Astrocyte (in vitro differentiated cells and primary cell): ENCODE measurements around the gene TBATA. TPM values are rescaled to one million over a fixed set of nuclear protein-coding genes. Genes with fewer than 3 reads are reported as not detected.
A peak's percentile ranks its signal among the peaks of the same experiment; 100 is the strongest.

Source experiments
- DNase-seq: peaks from one replicate; pipeline ENCODE4 v3.0.0-alpha.2; 2010; ENCODE audit warnings: low read depth
- FAIRE-seq: peaks from 2 replicates; lab custom pipeline; 2011; peaks lifted over from hg19 to GRCh38; lab: Jason Lieb, UNC
- H2AFZ ChIP-seq: 2 replicates; pipeline ENCODE4 v1.6.0; 2012; ENCODE audit warnings: low read depth, low read length, inconsistent platforms
- H3K27ac ChIP-seq: 2 replicates; pipeline ENCODE4 v1.5.1; 2011; ENCODE audit warnings: low read depth, low read length, inconsistent platforms
- H3K27me3 ChIP-seq: 2 replicates; pipeline ENCODE4 v1.6.0; 2011; ENCODE audit warnings: low read length, inconsistent platforms; ENCODE audit not compliant: insufficient read depth
- H3K36me3 ChIP-seq: 2 replicates; pipeline ENCODE4 v1.5.1; 2011; ENCODE audit warnings: low read length, inconsistent platforms; ENCODE audit not compliant: insufficient read depth
- H3K4me1 ChIP-seq: 2 replicates; pipeline ENCODE4 v1.5.1; 2011; ENCODE audit warnings: low read length, inconsistent platforms; ENCODE audit not compliant: insufficient read depth
- H3K4me2 ChIP-seq: 2 replicates; pipeline ENCODE4 v1.6.0; 2012; ENCODE audit warnings: low read length, inconsistent platforms
- H3K4me3 ChIP-seq: 2 replicates; pipeline ENCODE4 v1.5.1; 2011; ENCODE audit warnings: low read depth, mild to moderate bottlenecking, low read length, inconsistent platforms; ENCODE audit not compliant: insufficient read depth
- H3K79me2 ChIP-seq: 2 replicates; pipeline ENCODE4 v1.6.0; 2012; ENCODE audit warnings: mild to moderate bottlenecking, low read length, inconsistent platforms; ENCODE audit not compliant: insufficient read depth
- H3K9ac ChIP-seq: 2 replicates; pipeline ENCODE4 v1.6.0; 2012; ENCODE audit warnings: mild to moderate bottlenecking, low read length, inconsistent platforms
- H3K9me3 ChIP-seq: 2 replicates; pipeline ENCODE4 v1.5.1; 2012; ENCODE audit warnings: low read depth, mild to moderate bottlenecking, low read length, inconsistent platforms; ENCODE audit not compliant: insufficient read depth
- H4K20me1 ChIP-seq: 2 replicates; pipeline ENCODE4 v1.6.0; 2012; ENCODE audit warnings: low read length, inconsistent platforms; ENCODE audit not compliant: insufficient read depth
- H3K27ac Mint-ChIP-seq: one replicate; pipeline ENCODE4 v1.8.0; 2021; ENCODE audit warnings: mild to moderate bottlenecking, mixed read lengths; ENCODE audit not compliant: unreplicated experiment
- H3K27me3 Mint-ChIP-seq: one replicate; pipeline ENCODE4 v1.8.0; 2021; ENCODE audit warnings: low read depth, mixed read lengths; ENCODE audit not compliant: unreplicated experiment
- H3K36me3 Mint-ChIP-seq: one replicate; pipeline ENCODE4 v1.8.0; 2021; ENCODE audit warnings: low read depth, mixed read lengths; ENCODE audit not compliant: unreplicated experiment
- H3K4me1 Mint-ChIP-seq: one replicate; pipeline ENCODE4 v1.8.0; 2021; ENCODE audit warnings: low read depth, mixed read lengths; ENCODE audit not compliant: unreplicated experiment
- H3K4me3 Mint-ChIP-seq: one replicate; pipeline ENCODE4 v1.8.0; 2021; ENCODE audit warnings: mild to moderate bottlenecking, moderate library complexity, mixed read lengths; ENCODE audit not compliant: unreplicated experiment
- H3K9me3 Mint-ChIP-seq: one replicate; pipeline ENCODE4 v1.8.0; 2021; ENCODE audit warnings: mild to moderate bottlenecking, mixed read lengths; ENCODE audit not compliant: unreplicated experiment
- EZH2 ChIP-seq: IDR thresholded peaks from 2 replicates; pipeline ENCODE4 v1.6.1; 2012; ENCODE audit warnings: mild to moderate bottlenecking, low read length, inconsistent platforms; ENCODE audit not compliant: insufficient read depth
- total RNA-seq: library from RNA; stranded (reverse); gene quantifications from 2 replicates; pipeline ENCODE4 v1.2.1, GENCODE V29; 2021
- TF ChIP-seq, protein P1 (sequence below): IDR thresholded peaks from 2 replicates; pipeline ENCODE4 v1.5.1; 2011; ENCODE audit warnings: low read depth, mild to moderate bottlenecking, inconsistent platforms, low read length, moderate library complexity; ENCODE audit not compliant: insufficient read depth

The TBATA gene
- total RNA-seq, 1 donor from 2014 or later, result not detected

DNA sequence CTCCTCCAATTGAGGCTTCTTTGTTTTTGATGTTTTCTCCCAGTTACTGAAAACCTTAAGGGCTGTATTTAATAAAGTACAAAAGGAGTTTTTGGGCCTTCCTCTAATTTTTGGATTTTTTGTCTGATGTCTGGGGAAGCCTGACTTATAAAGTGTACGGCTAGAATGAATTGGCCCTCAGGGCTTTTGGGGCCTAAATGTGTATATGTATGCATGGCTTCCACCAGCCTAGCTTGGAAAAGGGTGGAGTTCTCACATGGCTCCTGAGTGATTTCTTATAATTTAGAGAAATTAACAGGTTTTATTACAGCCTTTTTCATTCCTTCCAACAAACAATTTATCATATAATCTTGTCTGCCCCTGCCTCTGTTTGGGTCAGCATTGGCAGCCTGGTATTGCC lies 10.4 kb upstream of the TBATA start:
- Histone ChIP-seq H3K27me3 (peaks cover 5% of the 10 kb centered on the region), H3K4me3 (no peak overlapping the region), H3K4me2 (no peak overlapping the region), H3K4me1 (no peaks in the 10 kb centered on the region), H3K9ac (no peak overlapping the region), H2AFZ (no peak overlapping the region), H4K20me1 (no peaks in the 10 kb centered on the region), H3K79me2 (no peaks in the 10 kb centered on the region), H3K9me3 (no peaks in the 10 kb centered on the region), H3K36me3 (no peaks in the 10 kb centered on the region), H3K27ac (no peak overlapping the region)
- Mint-ChIP-seq H3K27me3 (peaks cover 20% of the 10 kb centered on the region), H3K36me3 (peaks cover 3% of the 10 kb centered on the region), H3K4me3 (no peak overlapping the region), H3K27ac (no peak overlapping the region), H3K4me1 (no peaks in the 10 kb centered on the region), H3K9me3 (peaks cover 8% of the 10 kb centered on the region)
- FAIRE-seq (no peak), DNase-seq (no peak)
- TF ChIP-seq, protein P1, sequence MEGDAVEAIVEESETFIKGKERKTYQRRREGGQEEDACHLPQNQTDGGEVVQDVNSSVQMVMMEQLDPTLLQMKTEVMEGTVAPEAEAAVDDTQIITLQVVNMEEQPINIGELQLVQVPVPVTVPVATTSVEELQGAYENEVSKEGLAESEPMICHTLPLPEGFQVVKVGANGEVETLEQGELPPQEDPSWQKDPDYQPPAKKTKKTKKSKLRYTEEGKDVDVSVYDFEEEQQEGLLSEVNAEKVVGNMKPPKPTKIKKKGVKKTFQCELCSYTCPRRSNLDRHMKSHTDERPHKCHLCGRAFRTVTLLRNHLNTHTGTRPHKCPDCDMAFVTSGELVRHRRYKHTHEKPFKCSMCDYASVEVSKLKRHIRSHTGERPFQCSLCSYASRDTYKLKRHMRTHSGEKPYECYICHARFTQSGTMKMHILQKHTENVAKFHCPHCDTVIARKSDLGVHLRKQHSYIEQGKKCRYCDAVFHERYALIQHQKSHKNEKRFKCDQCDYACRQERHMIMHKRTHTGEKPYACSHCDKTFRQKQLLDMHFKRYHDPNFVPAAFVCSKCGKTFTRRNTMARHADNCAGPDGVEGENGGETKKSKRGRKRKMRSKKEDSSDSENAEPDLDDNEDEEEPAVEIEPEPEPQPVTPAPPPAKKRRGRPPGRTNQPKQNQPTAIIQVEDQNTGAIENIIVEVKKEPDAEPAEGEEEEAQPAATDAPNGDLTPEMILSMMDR, result no peak
- no peak for TF ChIP-seq EZH2

DNA sequence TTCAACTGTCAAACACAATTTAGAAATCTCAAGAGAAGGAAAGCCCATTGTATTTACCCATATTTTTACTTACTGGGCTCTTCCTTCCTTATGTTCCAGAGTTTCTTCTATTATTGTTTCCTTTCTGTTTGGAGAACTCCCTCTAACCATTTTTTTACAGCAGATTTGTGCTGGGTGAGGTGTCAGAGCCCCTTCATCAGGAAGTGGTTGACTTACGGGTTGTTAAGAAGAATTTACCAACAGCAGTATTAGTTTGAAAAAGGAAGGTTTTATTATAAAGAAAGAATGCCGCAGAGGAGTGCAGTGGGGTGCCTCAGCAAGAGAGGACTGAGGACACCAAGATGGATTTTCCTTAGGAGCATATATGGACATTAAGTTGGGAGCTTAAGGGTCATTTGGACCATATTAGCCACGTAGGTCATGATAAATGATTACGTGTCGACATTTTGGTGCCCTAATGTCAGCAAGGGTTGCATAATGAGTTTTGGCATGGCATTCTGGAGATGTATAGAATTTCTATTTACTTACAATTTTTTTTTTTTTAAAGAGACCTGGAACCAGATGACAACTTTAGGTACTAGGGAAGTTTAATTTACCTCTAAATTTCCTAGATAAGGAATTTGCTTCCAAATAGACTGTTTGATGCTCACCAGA lies 6.3 kb upstream of the TBATA start:
- Histone ChIP-seq H3K4me1 (peaks cover 6% of the 10 kb centered on the region), H3K36me3 (no peaks in the 10 kb centered on the region), H3K4me2 (no peak overlapping the region), H3K27ac (no peak overlapping the region), H2AFZ (no peak overlapping the region), H3K4me3 (no peak overlapping the region), H3K9me3 (no peaks in the 10 kb centered on the region), H3K79me2 (no peaks in the 10 kb centered on the region), H3K27me3 (peaks cover 5% of the 10 kb centered on the region), H4K20me1 (no peaks in the 10 kb centered on the region), H3K9ac (no peak overlapping the region)
- Mint-ChIP-seq H3K36me3 (no peaks in the 10 kb centered on the region), H3K4me1 (peaks cover 11% of the 10 kb centered on the region), H3K4me3 (no peak overlapping the region), H3K9me3 (peaks cover under 1% of the 10 kb centered on the region), H3K27me3 (peaks cover 7% of the 10 kb centered on the region), H3K27ac (no peak overlapping the region)
- no peak for TF ChIP-seq EZH2
- TF ChIP-seq, protein P1, result no peak
- FAIRE-seq (no peak), DNase-seq (no peak)

DNA sequence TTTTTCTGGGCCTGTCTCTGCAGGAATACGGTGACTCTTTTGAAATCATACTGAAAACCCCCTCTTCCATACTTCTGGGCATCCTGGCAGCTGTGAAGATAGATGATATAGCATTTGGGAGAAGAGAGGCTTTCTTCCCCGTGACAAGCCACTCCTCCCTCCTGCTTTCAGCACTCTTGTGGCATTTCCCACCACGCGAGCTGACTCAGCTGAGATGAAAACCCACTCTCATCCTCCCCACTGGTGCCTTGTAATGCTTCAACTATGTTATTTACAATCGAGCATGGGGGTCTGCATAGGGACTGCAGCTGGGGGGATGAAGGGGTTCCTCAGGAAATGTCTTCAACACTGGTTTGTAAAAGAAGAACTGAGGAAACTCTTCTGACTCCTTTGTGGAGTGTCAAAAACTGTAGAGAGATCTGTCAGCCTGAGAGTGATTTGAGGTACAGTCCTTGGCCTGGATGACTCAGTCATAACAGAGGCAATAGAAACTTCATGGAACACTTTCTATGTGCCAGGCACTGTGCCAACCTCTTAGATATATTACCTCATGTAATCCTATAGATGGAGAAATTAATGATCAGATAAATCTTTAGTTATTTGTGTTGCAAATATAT lies 1.7 kb upstream of the TBATA start:
- peak overlapping the region; percentile 36 for H3K4me3 Mint-ChIP-seq
- DNase-seq, result peak; percentile 49
- Histone ChIP-seq H3K4me2 (peak overlapping the region; percentile 38), H3K27me3 (no peaks in the 10 kb centered on the region), H3K4me1 (peaks cover 15% of the 10 kb centered on the region), H3K79me2 (no peaks in the 10 kb centered on the region), H3K36me3 (no peaks in the 10 kb centered on the region), H4K20me1 (no peaks in the 10 kb centered on the region), H2AFZ (no peak overlapping the region), H3K9ac (no peak overlapping the region), H3K9me3 (no peaks in the 10 kb centered on the region), H3K4me3 (no peak overlapping the region), H3K27ac (no peak overlapping the region)
- no peaks in the 10 kb centered on the region for H3K9me3 Mint-ChIP-seq
- TF ChIP-seq, protein P1, result no peak
- no peak for TF ChIP-seq EZH2
- peak overlapping the region; percentile 63 for H3K27ac Mint-ChIP-seq
- peaks cover 23% of the 10 kb centered on the region for H3K4me1 Mint-ChIP-seq
- no peaks in the 10 kb centered on the region for H3K36me3 Mint-ChIP-seq
- H3K27me3 Mint-ChIP-seq, result no peaks in the 10 kb centered on the region
- FAIRE-seq, result no peak
